Measurements from ENCODE around the gene ELMO2.

- TF ChIP-seq CTCF (IDR thresholded peaks at IDR 0.05; ENCODE audit: low read length) (no peak), EZH2 (optimal IDR thresholded peaks at IDR 0.05; ENCODE audit: low read depth, low read length) (no peak)
Measured at GRCh38 chr20:46423342-46423741, 16.9 kb upstream of the ELMO2 start.
